H1 (cell line): ENCODE data around the gene STH. TPM values are rescaled to one million over a fixed set of nuclear protein-coding genes. Genes with fewer than 3 reads are reported as not detected.

Experiments
- CTCF ChIA-PET: fragments of 300-600 bp; sonication (Branson Sonifier 250); formaldehyde crosslinking; loops from one replicate; lab custom pipeline; 2021; ENCODE audit not compliant: partially characterized antibody; lab: Charles Lee
- POLR2A ChIA-PET: fragments of 300-600 bp; sonication (Branson Sonifier 250); formaldehyde crosslinking; loops from one replicate; lab custom pipeline; 2021; ENCODE audit warnings: inconsistent platforms; ENCODE audit not compliant: partially characterized antibody; lab: Charles Lee
- DNase-seq, 2 experiments: peaks; one replicate each; pipeline versions ENCODE4 v3.0.0 to v3.0.0-alpha.2; 2010 to 2022; ENCODE audit warnings: low spot score in 2 of 2, low read depth in 1 of 2, mixed read lengths in 1 of 2
- FAIRE-seq: peaks from 2 replicates; lab custom pipeline; 2011; peaks lifted over from hg19 to GRCh38; lab: Jason Lieb, UNC
- H2AFZ ChIP-seq: 2 replicates; pipeline ENCODE4 v1.8.1; 2012; ENCODE audit warnings: low read length, inconsistent platforms
- H2AK5ac ChIP-seq: 2 replicates; pipeline ENCODE4 v1.6.1; 2013; ENCODE audit warnings: low read depth, low read length
- H2BK120ac ChIP-seq: replicated peaks from 2 replicates; pipeline ENCODE3; 2013; ENCODE audit warnings: low read depth, low read length, inconsistent platforms
- H2BK12ac ChIP-seq: 2 replicates; pipeline ENCODE4 v1.6.1; 2013; ENCODE audit warnings: low read depth, low read length
- H2BK15ac ChIP-seq: 2 replicates; pipeline ENCODE4 v1.6.1; 2013; ENCODE audit warnings: low read length
- H2BK20ac ChIP-seq: 2 replicates; pipeline ENCODE4 v1.6.1; 2013; ENCODE audit warnings: low read length
- H2BK5ac ChIP-seq: 2 replicates; pipeline ENCODE4 v1.6.1; 2013; ENCODE audit warnings: low read depth, low read length
- H3K14ac ChIP-seq: 2 replicates; pipeline ENCODE4 v1.6.1; 2013; ENCODE audit warnings: inconsistent platforms; ENCODE audit not compliant: insufficient read length
- H3K18ac ChIP-seq: 2 replicates; pipeline ENCODE4 v1.6.1; 2013; ENCODE audit warnings: low read length; ENCODE audit errors: extremely low read depth
- H3K23ac ChIP-seq: 2 replicates; pipeline ENCODE4 v1.6.1; 2013; ENCODE audit warnings: inconsistent platforms; ENCODE audit not compliant: insufficient read length
- H3K23me2 ChIP-seq: 2 replicates; pipeline ENCODE4 v1.6.1; 2013; ENCODE audit warnings: low read depth, low read length
- H3K27ac ChIP-seq: 2 replicates; pipeline ENCODE4 v1.6.1; 2011; ENCODE audit warnings: low read depth, low read length, inconsistent platforms
- H3K27me3 ChIP-seq, 4 experiments: replicated peaks in 1 of 4; 1 replicate in 1 of 4; 2 replicates in 3 of 4; pipeline versions ENCODE4 v1.6.1 to v1.8.1; 2011 to 2013; ENCODE audit warnings: low read length in 3 of 4, mild to moderate bottlenecking in 3 of 4, inconsistent platforms in 2 of 4, mixed read lengths in 2 of 4, moderate library complexity in 1 of 4; ENCODE audit not compliant: control insufficient read depth in 3 of 4, insufficient read depth in 3 of 4; ENCODE audit errors: extremely low read depth in 1 of 4
- H3K36me3 ChIP-seq, 4 experiments: 2 replicates each; pipeline versions ENCODE4 v1.6.1 to v1.8.1; 2011 to 2013; ENCODE audit warnings: mild to moderate bottlenecking in 4 of 4, low read length in 3 of 4, moderate library complexity in 2 of 4, control low read depth in 1 of 4, inconsistent platforms in 1 of 4; ENCODE audit not compliant: insufficient read depth in 4 of 4, control insufficient read depth in 2 of 4
- H3K4ac ChIP-seq: replicated peaks from 2 replicates; pipeline ENCODE3; 2013; ENCODE audit warnings: low read length, low read depth, mixed read lengths, inconsistent platforms; ENCODE audit not compliant: insufficient read length
- H3K4me1 ChIP-seq, 4 experiments: replicated peaks in 1 of 4; 1 replicate in 1 of 4; 2 replicates in 3 of 4; pipeline versions ENCODE4 v1.6.1 to v1.8.1; 2011 to 2013; ENCODE audit warnings: low read length in 3 of 4, inconsistent platforms in 2 of 4, mixed read lengths in 1 of 4; ENCODE audit not compliant: insufficient read depth in 4 of 4, control insufficient read depth in 3 of 4
- H3K4me2 ChIP-seq, 2 experiments: 2 replicates each; pipeline versions ENCODE4 v1.6.1 to v1.8.1; 2011 to 2013; ENCODE audit warnings: low read depth in 2 of 2, low read length in 2 of 2, control low read depth in 1 of 2, inconsistent platforms in 1 of 2, mild to moderate bottlenecking in 1 of 2; ENCODE audit not compliant: insufficient read depth in 1 of 2
- H3K4me3 ChIP-seq, 4 experiments: fragments of 200-600, 300-600 bp in 1 of 4; sonication (generic), shearing (Covaris generic), sonication (Bioruptor Twin) in 1 of 4; 2 replicates each; pipeline versions ENCODE4 v1.5.1 to v1.8.1; 2011 to 2016; ENCODE audit warnings: low read length in 4 of 4, low read depth in 3 of 4, control low read depth in 2 of 4, inconsistent platforms in 2 of 4, mild to moderate bottlenecking in 2 of 4, mixed read lengths in 1 of 4, moderate library complexity in 1 of 4; ENCODE audit not compliant: insufficient read depth in 2 of 4; ENCODE audit errors: extremely low read depth in 1 of 4
- H3K56ac ChIP-seq: replicated peaks from 2 replicates; pipeline ENCODE3; 2013; ENCODE audit warnings: low read depth, mild to moderate bottlenecking, mixed read lengths, low read length, inconsistent platforms; ENCODE audit not compliant: insufficient read length
- H3K79me1 ChIP-seq: 2 replicates; pipeline ENCODE4 v1.6.1; 2013; ENCODE audit warnings: low read depth, low read length, control low read depth
- H3K79me2 ChIP-seq, 2 experiments: 2 replicates each; pipeline versions ENCODE4 v1.6.1 to v1.8.1; 2012 to 2013; ENCODE audit warnings: low read length in 2 of 2, mild to moderate bottlenecking in 2 of 2, inconsistent platforms in 1 of 2; ENCODE audit not compliant: insufficient read depth in 2 of 2, control insufficient read depth in 1 of 2
- H3K9ac ChIP-seq, 4 experiments: replicated peaks in 1 of 4; 1 replicate in 1 of 4; 2 replicates in 3 of 4; pipeline versions ENCODE4 v1.6.1 to v1.8.1; 2011 to 2013; ENCODE audit warnings: low read depth in 3 of 4, low read length in 3 of 4, control low read depth in 2 of 4, mild to moderate bottlenecking in 2 of 4, moderate library complexity in 2 of 4, inconsistent platforms in 1 of 4; ENCODE audit errors: extremely low read depth in 1 of 4
- H3K9me3 ChIP-seq, 2 experiments: 2 replicates each; pipeline versions ENCODE4 v1.6.1 to v1.8.1; 2012 to 2013; ENCODE audit warnings: mild to moderate bottlenecking in 2 of 2, moderate library complexity in 2 of 2, control low read depth in 1 of 2, inconsistent platforms in 1 of 2, low read depth in 1 of 2, low read length in 1 of 2, mixed read lengths in 1 of 2; ENCODE audit not compliant: insufficient read depth in 2 of 2
- H4K20me1 ChIP-seq, 2 experiments: replicated peaks in 1 of 2; 2 replicates each; pipeline versions ENCODE3 to v1.8.1; 2011 to 2013; ENCODE audit warnings: inconsistent platforms in 2 of 2, low read length in 2 of 2, mild to moderate bottlenecking in 1 of 2; ENCODE audit not compliant: insufficient read depth in 2 of 2, control insufficient read depth in 1 of 2
- H4K5ac ChIP-seq: 2 replicates; pipeline ENCODE4 v1.6.1; 2013; ENCODE audit warnings: low read length, low read depth, mixed read lengths, inconsistent platforms; ENCODE audit not compliant: insufficient read length
- H4K8ac ChIP-seq: 2 replicates; pipeline ENCODE4 v1.8.0; 2013; ENCODE audit warnings: mild to moderate bottlenecking, moderate library complexity, low read length, inconsistent platforms; ENCODE audit not compliant: insufficient read depth; ENCODE audit errors: extremely low read depth
- H4K91ac ChIP-seq: replicated peaks from 2 replicates; pipeline ENCODE3; 2013; ENCODE audit warnings: low read length, mixed read lengths, inconsistent platforms; ENCODE audit not compliant: insufficient read length
- CBX5 ChIP-seq: fragments of 300-800, 300-1000 bp; sonication (generic); IDR thresholded peaks from 2 replicates; pipeline ENCODE4 v1.7.1; 2016; ENCODE audit warnings: antibody characterized with exemption, low read length, low read depth
- CBX8 ChIP-seq: fragments of 300-800, 300-1000 bp; sonication (generic); IDR thresholded peaks from 2 replicates; pipeline ENCODE4 v1.7.1; 2016; ENCODE audit warnings: low read depth, low read length, borderline replicate concordance
- CEBPB ChIP-seq: IDR thresholded peaks from 2 replicates; pipeline ENCODE4 v1.6.1; 2012; ENCODE audit warnings: low read depth, low read length
- CHD2 ChIP-seq: IDR thresholded peaks from 2 replicates; pipeline ENCODE4 v1.6.1; 2012; ENCODE audit warnings: low read length, improper control_type of control experiment
- EGR1 ChIP-seq: IDR thresholded peaks from 2 replicates; pipeline ENCODE4 v1.6.1; 2011; ENCODE audit warnings: low read depth, low read length, borderline replicate concordance
- KDM4A ChIP-seq: IDR thresholded peaks from one replicate; pipeline ENCODE4 v1.7.1; 2012; ENCODE audit warnings: low read depth, mild to moderate bottlenecking, moderate library complexity, low read length, inconsistent platforms; ENCODE audit not compliant: severe bottlenecking
- MAFK ChIP-seq: IDR thresholded peaks from 2 replicates; pipeline ENCODE4 v1.6.1; 2012; ENCODE audit warnings: low read depth, mild to moderate bottlenecking, improper control_type of control experiment, low read length
- PHF8 ChIP-seq: fragments of 200-600 bp; sonication (generic); conservative IDR thresholded peaks from 2 replicates; pipeline ENCODE4 v1.7.1; 2012; ENCODE audit warnings: low read depth, mild to moderate bottlenecking, inconsistent platforms, low read length, moderate library complexity
- POLR2A ChIP-seq, 2 experiments: IDR thresholded peaks; 1 replicate in 1 of 2; 2 replicates in 1 of 2; pipeline ENCODE4 v1.6.1; 2011; ENCODE audit warnings: low read depth in 2 of 2, low read length in 2 of 2, mild to moderate bottlenecking in 2 of 2; ENCODE audit errors: control extremely low read depth in 1 of 2
- RAD21 ChIP-seq, 2 experiments: IDR thresholded peaks in 1 of 2; conservative IDR thresholded peaks in 1 of 2; 2 replicates each; pipeline ENCODE4 v1.6.1; 2011; ENCODE audit warnings: low read depth in 2 of 2, low read length in 2 of 2, improper control_type of control experiment in 1 of 2, inconsistent platforms in 1 of 2, mild to moderate bottlenecking in 1 of 2, moderate library complexity in 1 of 2
- RXRA ChIP-seq: IDR thresholded peaks from 2 replicates; pipeline ENCODE4 v1.6.1; 2011; ENCODE audit warnings: low read depth, mild to moderate bottlenecking, low read length, moderate library complexity; ENCODE audit not compliant: insufficient read depth
- SAP30 ChIP-seq: fragments of 300-600 bp; sonication (generic); IDR thresholded peaks from 2 replicates; pipeline ENCODE4 v1.7.1; 2012; ENCODE audit warnings: low read length, moderate library complexity, mild to moderate bottlenecking, inconsistent platforms; ENCODE audit not compliant: insufficient read depth, insufficient replicate concordance
- SP2 ChIP-seq: IDR thresholded peaks from 2 replicates; pipeline ENCODE4 v1.6.1; 2012; ENCODE audit warnings: mild to moderate bottlenecking, low read length, inconsistent platforms
- SRF ChIP-seq: IDR thresholded peaks from 2 replicates; pipeline ENCODE4 v1.6.1; 2011; ENCODE audit warnings: mild to moderate bottlenecking, low read depth, low read length, moderate library complexity
- TEAD4 ChIP-seq: IDR thresholded peaks from 2 replicates; pipeline ENCODE4 v1.6.1; 2012; ENCODE audit warnings: low read depth, low read length, inconsistent platforms, mixed read lengths
- YY1 ChIP-seq: IDR thresholded peaks from 2 replicates; pipeline ENCODE4 v1.6.1; 2011; ENCODE audit warnings: low read depth, mild to moderate bottlenecking, low read length
- WGBS, 2 experiments: shearing (Covaris generic) in 1 of 2; methylation state at CpG; one replicate each; pipeline versions ENCODE4 v1.1.6 to v1.1.7; 2013 to 2015; ENCODE audit warnings: low lambda C conversion rate in 2 of 2, mixed read lengths in 2 of 2, inconsistent platforms in 1 of 2, low coverage in 1 of 2, missing lambda C conversion rate in 1 of 2; ENCODE audit not compliant: insufficient replicate concordance in 2 of 2, insufficient coverage in 1 of 2, insufficient read length in 1 of 2; ENCODE audit errors: extremely low coverage in 1 of 2, missing lambda C conversion rate in 1 of 2; 5-methylcytosine and 5-hydroxymethylcytosine counted together
- polyA plus RNA-seq, 7 experiments: library from polyadenylated mRNA; depleted of rRNA in 3 of 7; stranded (reverse) in 5 of 7; unstranded in 2 of 7; fragments of >200 nt in 5 of 7; fragments of 200-250 nt in 2 of 7; gene quantifications; 1 replicate in 5 of 7; 2 replicates in 1 of 7; 4 replicates in 1 of 7; pipeline versions ENCODE4 v1.2.1 to v1.2.3, GENCODE V29; 2011 to 2013; ENCODE audit warnings: missing spikeins in 2 of 7, mixed read lengths in 2 of 7
- total RNA-seq: library from RNA; stranded (reverse); fragmentation: NEBNext Ultra II Directional; extraction: Animal tissue kit (Norgen Biotek cat#: 25700); gene quantifications from 2 replicates; pipeline ENCODE4 v1.2.1, GENCODE V29; 2021

STH gene
- total and polyA plus RNA-seq, 2 of the 8 experiments (the other 6 are each of a cell fraction or from before 2014, with no cell fraction given), result not detected

DNA sequence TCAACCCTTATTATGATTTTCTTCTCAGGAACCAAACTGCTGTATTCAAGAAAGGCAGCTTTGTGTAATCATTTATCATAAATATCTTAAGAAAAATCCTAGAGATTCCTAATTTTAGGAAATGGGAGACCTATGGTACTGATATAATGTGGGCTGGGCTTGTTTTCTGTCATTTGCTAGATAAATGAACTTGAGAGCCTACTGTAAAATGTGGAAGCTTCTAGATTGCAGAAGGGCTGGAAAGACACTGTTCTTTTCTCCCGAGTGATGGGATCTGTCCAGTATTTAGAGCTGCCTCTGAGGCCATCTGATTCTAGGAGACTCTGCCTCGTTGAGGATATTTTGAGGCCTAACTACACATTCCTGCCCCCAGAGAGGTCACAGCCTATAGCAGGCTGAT is 19.9 kb upstream of the STH start:
- CTCF ChIA-PET, result interaction anchor here (1.3 to 2.5 kb wide), 2 partner anchors 8 to 11 kb away, joined by 3 to 11 read pairs; no protein-coding TSS in a partner anchor
- Histone ChIP-seq H3K9ac (no peak overlapping the region), H3K4me3 (no peak overlapping the region), H2BK120ac (no peak overlapping the region), H3K4ac (no peak overlapping the region), H3K56ac (no peak overlapping the region), H2BK20ac (no peak overlapping the region), H4K5ac (no peak overlapping the region), H3K23me2 (no peaks in the 10 kb centered on the region), H2AFZ (no peak overlapping the region), H4K20me1 (no peaks in the 10 kb centered on the region), H3K14ac (no peak overlapping the region), H2BK5ac (no peak overlapping the region), H3K27ac (no peak overlapping the region), H3K23ac (no peak overlapping the region), H2BK15ac (no peak overlapping the region), H3K36me3 (no peaks in the 10 kb centered on the region), H3K18ac (no peak overlapping the region), H3K4me2 (no peak overlapping the region), H4K91ac (no peak overlapping the region), H2AK5ac (no peak overlapping the region), H4K8ac (no peak overlapping the region), H3K27me3 (no peaks in the 10 kb centered on the region; a peak in 1 of 7 replicates), H3K79me2 (no peaks in the 10 kb centered on the region), H3K4me1 (peaks cover 0 to 6% (median 1%) of the 10 kb centered on the region in 4 experiments; a peak in 2 of 7 replicates), H3K9me3 (no peaks in the 10 kb centered on the region), H3K79me1 (no peaks in the 10 kb centered on the region), H2BK12ac (no peak overlapping the region)
- WGBS, 2 experiments, result 83% methylated on average over 2 of the region's 2 CpGs; no CpG with 5 or more reads in 1 of the 2 experiments
- no peak for DNase-seq
- POLR2A ChIA-PET, result no interaction called here
- no peak for FAIRE-seq
- TF ChIP-seq CEBPB (no peak), KDM4A (no peak), PHF8 (no peak), YY1 (no peak), RAD21 (IDR thresholded peaks at IDR 0.05 in 1 of 2, conservative IDR thresholded peaks at IDR 0.05 in 1 of 2; ENCODE audit: low read depth in 2 of 2, low read length in 2 of 2) (no peak), TEAD4 (no peak), RXRA (no peak), CBX5 (no peak), CHD2 (no peak), POLR2A (IDR thresholded peaks at IDR 0.05; ENCODE audit: control extremely low read depth in 1 of 2, low read depth in 2 of 2, low read length in 2 of 2) (no peak), SRF (no peak), MAFK (no peak), SP2 (no peak), EGR1 (no peak), SAP30 (no peak), CBX8 (no peak)
